IPS-18c (cell line): ENCODE measurements around the gene MDGA2.

Source experiments
- H3K4me3 ChIP-seq: 2 replicates; pipeline ENCODE4 v1.7.0; 2013; ENCODE audit warnings: low read depth, mild to moderate bottlenecking, low read length, moderate library complexity; ENCODE audit not compliant: insufficient read depth
- H3K9me3 ChIP-seq: one replicate; pipeline ENCODE4 v1.6.1; 2013; ENCODE audit warnings: mild to moderate bottlenecking, low read length, moderate library complexity; ENCODE audit not compliant: control insufficient read depth, insufficient read depth

MDGA2 gene

DNA sequence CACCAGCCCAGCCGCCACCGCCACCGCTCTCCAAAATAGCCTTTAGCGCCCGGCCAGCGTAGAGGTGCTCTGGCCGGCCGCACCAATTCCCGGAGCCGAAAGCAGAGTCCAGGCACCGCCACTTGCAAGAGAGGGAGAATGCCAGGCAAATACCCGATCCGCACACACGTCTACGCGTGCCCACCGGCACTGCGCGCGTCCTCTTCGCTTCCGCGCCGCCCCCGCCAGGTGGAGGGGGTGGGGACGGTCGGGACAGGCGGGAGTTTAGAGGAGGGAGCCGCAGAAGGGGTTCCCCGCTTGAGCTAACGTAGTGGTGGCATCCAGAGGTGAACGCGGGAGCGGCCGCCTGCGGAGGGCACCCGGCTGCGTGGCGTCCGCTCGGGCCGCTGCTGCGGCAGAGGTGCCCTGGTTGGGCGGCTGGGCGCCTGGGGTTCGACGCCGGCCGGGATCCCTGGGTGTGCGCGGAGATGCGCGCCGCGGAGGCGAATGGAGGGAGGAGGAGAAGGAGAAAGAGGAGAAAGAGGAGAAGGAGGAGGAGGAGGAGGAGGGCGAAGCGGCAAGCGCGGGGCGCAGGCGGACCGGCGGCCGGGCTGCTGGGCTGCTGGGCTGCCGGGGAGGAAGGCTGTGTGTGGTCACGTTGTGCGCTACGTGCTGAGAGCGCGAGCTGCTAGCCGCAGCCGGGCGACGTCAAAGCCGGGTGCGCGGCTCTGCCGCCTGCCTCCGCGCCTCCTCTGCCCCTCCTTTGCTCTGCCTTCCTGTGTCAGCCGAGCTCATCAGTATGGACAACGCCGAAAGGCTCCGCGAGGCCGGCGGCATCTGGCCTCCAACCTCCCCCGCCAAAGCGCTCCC lies at the start of gene MDGA2:
Gene MDGA2 (minus strand): TSS at position 140 of the 849 bp plus-strand sequence.
- Histone ChIP-seq H3K9me3 (no peaks in the 10 kb centered on the region), H3K4me3 (peak within 1 kb of the TSS; percentile 67)

GRCh38 chr14:47722929-47723693 lies 47.7 kb upstream of the MDGA2 start:
- Histone ChIP-seq H3K4me3 (no peak overlapping the region), H3K9me3 (no peaks in the 10 kb centered on the region)

DNA sequence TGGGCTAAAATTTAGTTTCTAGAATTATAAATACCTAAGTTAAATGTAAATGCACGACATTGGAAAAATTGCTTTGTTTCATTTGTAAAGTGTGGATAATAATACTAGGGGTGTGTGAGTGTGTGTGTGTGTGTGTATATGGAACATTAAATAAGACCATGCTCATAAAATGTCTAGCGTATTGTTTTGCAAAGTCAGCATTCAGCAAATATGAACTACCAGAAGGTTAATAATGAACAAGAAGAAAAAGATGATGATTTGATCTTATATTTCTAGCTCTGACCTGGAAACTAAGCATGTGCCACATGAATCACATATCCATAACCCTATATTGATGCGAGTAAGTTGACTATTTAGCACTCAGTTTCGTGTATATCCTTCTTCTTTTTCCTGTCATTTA lies 44.9 kb upstream of the MDGA2 start:
- Histone ChIP-seq H3K9me3 (no peaks in the 10 kb centered on the region), H3K4me3 (no peak overlapping the region)

GRCh38 chr14:47715330-47715729 lies 39.9 kb upstream of the MDGA2 start:
- Histone ChIP-seq H3K4me3 (no peak overlapping the region), H3K9me3 (no peaks in the 10 kb centered on the region)

GRCh38 chr14:47710581-47710980 lies 35.2 kb upstream of the MDGA2 start:
- Histone ChIP-seq H3K9me3 (no peaks in the 10 kb centered on the region), H3K4me3 (no peak overlapping the region)

- Histone ChIP-seq H3K4me3 (no peak overlapping the region), H3K9me3 (no peaks in the 10 kb centered on the region)
These were observed 30.3 kb upstream of the MDGA2 start for GRCh38 chr14:47705683-47706082.

DNA sequence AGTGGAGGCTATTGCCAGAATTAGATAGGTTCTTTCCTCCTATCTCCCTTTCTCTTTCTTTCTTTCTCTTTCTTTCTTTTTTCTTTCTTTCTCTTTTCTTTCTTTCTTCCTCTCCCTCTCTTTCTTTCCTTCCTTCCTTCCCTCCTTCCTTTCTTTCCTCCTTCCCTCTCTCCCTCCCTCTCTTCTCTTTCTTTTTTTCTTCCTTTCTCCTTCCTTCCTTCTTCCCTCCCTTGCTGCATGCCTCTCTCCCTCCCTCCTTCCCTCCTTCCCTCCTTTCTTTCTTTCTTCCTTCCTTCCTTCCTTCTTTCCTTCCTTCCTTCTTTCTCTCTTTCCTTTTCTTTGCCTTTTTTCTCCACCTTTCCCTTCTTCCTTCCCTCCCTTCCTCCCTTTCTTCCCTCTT lies 16.4 kb upstream of the MDGA2 start:
- Histone ChIP-seq H3K4me3 (no peak overlapping the region), H3K9me3 (no peaks in the 10 kb centered on the region)

- H3K4me3 ChIP-seq: no peak overlapping the region
- H3K9me3 ChIP-seq: no peaks in the 10 kb centered on the region
These were observed 3.6 kb upstream of the MDGA2 start for GRCh38 chr14:47678993-47679392.

- H3K9me3 ChIP-seq: no peaks in the 10 kb centered on the region
- no peak overlapping the region for H3K4me3 ChIP-seq
These were observed 2.8 kb upstream of the MDGA2 start for GRCh38 chr14:47678157-47678556.

DNA sequence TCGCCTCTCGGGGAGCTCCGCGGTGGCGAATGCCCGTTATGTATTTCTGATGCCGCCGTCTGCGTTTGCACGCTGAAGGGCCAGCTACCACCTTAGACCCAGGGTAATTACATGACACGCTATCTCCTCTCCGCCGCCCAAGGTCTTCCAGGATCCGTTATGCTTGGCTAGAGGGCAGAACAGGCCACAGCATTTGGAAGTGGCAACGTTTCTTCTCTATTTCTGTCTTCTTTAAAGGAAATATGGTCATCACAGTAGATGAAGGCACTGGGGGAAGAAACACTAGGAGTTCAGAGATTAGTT lies 861 bp upstream of the MDGA2 start:
- Histone ChIP-seq H3K4me3 (peak overlapping the region; percentile 67), H3K9me3 (no peaks in the 10 kb centered on the region)

DNA sequence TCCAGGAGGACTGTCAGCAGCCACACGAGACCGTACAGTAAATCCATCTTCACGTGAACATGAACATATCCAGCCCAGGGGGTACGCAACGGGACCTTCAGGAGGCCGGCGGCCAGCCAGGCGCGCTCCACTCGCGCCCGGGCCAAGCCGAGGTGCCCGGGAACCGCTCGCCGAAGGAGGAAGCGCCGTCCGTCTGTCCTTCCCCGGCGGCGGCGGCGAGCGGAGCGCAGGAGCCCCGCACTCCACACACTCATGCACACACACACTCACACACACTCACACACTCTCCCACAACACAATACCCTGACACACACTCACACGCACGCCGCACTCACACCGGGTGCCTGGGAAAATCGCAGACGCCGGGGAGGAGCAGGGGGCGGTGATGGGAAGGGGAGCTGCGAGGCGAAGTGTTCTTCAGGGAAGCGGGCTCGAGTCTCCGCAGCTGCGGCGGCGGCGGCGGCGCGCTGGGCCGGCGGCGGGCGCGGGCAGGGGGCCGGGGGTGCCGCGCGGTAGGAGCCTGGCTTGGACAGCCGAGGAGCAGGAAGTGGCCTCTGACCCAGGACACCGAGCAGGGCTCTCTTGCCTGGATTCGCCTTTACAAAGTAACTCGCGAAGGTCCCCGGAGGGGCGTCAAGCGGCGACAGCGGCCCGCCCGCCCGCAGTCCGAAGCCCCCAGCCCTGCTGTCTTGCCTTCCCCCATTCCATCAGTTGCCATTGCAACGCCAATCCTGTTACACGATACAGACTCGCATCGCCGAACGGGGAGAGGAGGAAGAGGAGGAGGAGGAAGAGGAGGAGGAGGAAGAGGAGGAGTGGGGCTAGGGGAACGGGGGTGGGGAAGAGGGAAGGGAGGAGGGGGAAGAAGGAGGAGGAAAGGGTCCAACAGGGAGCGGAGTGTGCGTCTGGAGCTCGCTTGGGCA lies 601 bp downstream of the MDGA2 start:
- peak overlapping the region; percentile 67 for H3K4me3 ChIP-seq
- no peaks in the 10 kb centered on the region for H3K9me3 ChIP-seq

DNA sequence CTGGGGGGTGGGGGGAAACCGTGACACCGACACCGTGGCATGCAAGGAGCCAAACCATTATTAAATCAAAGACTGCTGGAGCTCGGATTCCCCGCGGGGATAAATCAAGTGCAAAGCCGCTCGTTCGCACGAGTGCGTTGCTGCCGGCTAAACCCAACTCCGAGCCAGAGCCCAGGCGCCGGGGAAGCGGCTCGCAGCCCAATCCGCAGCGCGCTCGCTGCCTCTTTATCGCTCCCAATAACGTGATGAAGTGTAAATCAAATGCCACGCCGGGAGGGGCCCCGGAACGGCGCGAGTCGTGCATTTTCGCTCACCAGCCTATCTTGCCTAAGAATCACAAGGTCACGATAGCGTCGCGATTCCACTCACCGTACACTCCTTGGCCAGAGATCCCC lies 1.3 kb downstream of the MDGA2 start:
- Histone ChIP-seq H3K9me3 (no peaks in the 10 kb centered on the region), H3K4me3 (peak overlapping the region; percentile 67)

DNA sequence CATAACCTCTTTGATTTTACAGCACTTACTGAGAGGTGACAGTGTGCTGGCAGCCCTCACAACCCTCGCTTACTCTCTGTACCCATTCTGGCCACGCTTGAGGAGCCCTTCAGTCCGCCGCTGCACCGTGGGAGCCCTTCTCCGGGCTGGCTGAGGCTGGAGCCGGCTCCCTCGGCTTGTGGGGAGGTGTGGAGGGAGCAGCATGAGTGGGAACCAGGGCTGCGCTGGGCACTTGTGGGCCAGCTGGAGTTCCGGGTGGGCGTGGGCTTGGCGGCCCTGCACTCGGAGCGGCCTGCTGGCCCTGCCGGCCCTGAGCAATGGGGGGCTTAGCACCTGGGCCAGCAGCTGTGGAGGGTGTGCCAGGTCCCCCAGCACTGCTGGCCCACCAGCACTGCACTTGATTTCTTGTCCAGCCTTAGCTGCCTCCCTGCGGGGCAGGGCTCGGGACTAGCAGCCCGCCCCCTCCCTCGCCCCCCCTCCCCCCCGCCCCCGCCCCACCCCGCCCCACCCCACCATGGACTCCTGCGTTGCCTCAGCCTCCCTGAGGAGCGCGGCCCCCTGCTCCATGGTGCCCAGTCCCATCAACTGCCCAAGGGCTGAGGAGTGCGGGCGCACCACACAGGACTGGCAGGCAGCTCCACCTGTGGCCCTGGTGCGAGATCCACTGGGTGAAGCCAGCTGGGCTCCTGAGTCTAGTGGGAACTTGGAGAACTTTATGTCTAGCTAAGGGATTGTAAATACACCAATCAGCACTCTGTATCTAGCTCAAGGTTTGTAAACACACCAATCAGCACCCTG lies 9.9 kb downstream of the MDGA2 start:
- H3K4me3 ChIP-seq: no peak overlapping the region
- H3K9me3 ChIP-seq: no peaks in the 10 kb centered on the region

GRCh38 chr14:47662466-47662865 lies 12.9 kb downstream of the MDGA2 start:
- no peaks in the 10 kb centered on the region for H3K9me3 ChIP-seq
- H3K4me3 ChIP-seq: no peak overlapping the region

- Histone ChIP-seq H3K4me3 (no peak overlapping the region), H3K9me3 (no peaks in the 10 kb centered on the region)
These were observed 15.2 kb downstream of the MDGA2 start for GRCh38 chr14:47660158-47660557.

DNA sequence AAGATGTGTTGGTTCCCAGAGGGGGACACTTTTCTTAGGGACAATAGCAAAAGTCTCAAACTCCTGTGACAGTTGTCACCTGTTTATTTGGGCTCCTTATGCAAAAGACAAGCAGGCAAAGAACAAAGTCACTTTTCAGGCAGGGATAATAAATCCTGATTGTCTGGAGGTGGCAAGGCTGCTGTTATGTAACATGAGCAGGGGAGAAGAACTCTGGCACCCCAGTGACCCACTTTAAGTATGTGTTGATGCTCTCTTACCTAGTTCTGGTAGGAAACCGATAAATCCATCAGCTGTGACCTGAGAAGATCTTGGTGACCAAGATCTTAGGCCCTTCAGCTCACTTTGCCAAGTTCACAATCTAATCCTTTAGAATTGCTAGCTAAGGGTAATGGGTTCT lies 17.4 kb downstream of the MDGA2 start:
- H3K9me3 ChIP-seq: no peaks in the 10 kb centered on the region
- H3K4me3 ChIP-seq: no peak overlapping the region

- Histone ChIP-seq H3K9me3 (no peaks in the 10 kb centered on the region), H3K4me3 (no peak overlapping the region)
These were observed 18.3 kb downstream of the MDGA2 start for GRCh38 chr14:47657143-47657542.
